Hematopoietic multipotent progenitor cell treated with erythropoietin and hydrocortisone succinate and interleukin-3 and kit ligand, for 17 days (in vitro differentiated cells): ENCODE data around the gene SCUBE1.

Experiments used
- DNase-seq: peaks from one replicate; pipeline ENCODE4 v3.0.0-alpha.2; 2015; ENCODE audit warnings: low spot score

Gene SCUBE1

GRCh38 chr22:43173976-43174720 is 169.0 kb downstream of the SCUBE1 start:
- no peak for DNase-seq

- DNase-seq = no peak
These were observed 169.6 kb downstream of the SCUBE1 start for GRCh38 chr22:43173566-43173965.

GRCh38 chr22:43172191-43172590 is 171.0 kb downstream of the SCUBE1 start:
- DNase-seq = no peak

- no peak for DNase-seq
These were observed 171.6 kb downstream of the SCUBE1 start for GRCh38 chr22:43171607-43172006.

- no peak for DNase-seq
These were observed 172.1 kb downstream of the SCUBE1 start for GRCh38 chr22:43171019-43171491.

GRCh38 chr22:43170131-43170480 is 173.1 kb downstream of the SCUBE1 start:
- DNase-seq = no peak

GRCh38 chr22:43169310-43170130 is 173.7 kb downstream of the SCUBE1 start:
- no peak for DNase-seq

- DNase-seq = no peak
These were observed 174.5 kb downstream of the SCUBE1 start for GRCh38 chr22:43168471-43169309.

- peak; percentile 66 for DNase-seq
These were observed 176.1 kb downstream of the SCUBE1 start for GRCh38 chr22:43167001-43167589.

GRCh38 chr22:43166132-43166930 is 176.8 kb downstream of the SCUBE1 start:
- DNase-seq = no peak

GRCh38 chr22:43164636-43165035 is 178.5 kb downstream of the SCUBE1 start:
- no peak for DNase-seq

- DNase-seq = no peak
These were observed 179.9 kb downstream of the SCUBE1 start for GRCh38 chr22:43163241-43163795.

- DNase-seq = no peak
These were observed 180.6 kb downstream of the SCUBE1 start for GRCh38 chr22:43162412-43163150.

- DNase-seq = no peak
These were observed 182.6 kb downstream of the SCUBE1 start for GRCh38 chr22:43160497-43161126.

GRCh38 chr22:43159484-43160178 is 183.5 kb downstream of the SCUBE1 start:
- no peak for DNase-seq

GRCh38 chr22:43158778-43159483 is 184.2 kb downstream of the SCUBE1 start:
- DNase-seq = no peak

- no peak for DNase-seq
These were observed 185.2 kb downstream of the SCUBE1 start for GRCh38 chr22:43157874-43158546.

GRCh38 chr22:43156413-43156812 is 186.8 kb downstream of the SCUBE1 start:
- no peak for DNase-seq
